ENCODE measurements around the gene ACTR5.

The ACTR5 gene

DNA sequence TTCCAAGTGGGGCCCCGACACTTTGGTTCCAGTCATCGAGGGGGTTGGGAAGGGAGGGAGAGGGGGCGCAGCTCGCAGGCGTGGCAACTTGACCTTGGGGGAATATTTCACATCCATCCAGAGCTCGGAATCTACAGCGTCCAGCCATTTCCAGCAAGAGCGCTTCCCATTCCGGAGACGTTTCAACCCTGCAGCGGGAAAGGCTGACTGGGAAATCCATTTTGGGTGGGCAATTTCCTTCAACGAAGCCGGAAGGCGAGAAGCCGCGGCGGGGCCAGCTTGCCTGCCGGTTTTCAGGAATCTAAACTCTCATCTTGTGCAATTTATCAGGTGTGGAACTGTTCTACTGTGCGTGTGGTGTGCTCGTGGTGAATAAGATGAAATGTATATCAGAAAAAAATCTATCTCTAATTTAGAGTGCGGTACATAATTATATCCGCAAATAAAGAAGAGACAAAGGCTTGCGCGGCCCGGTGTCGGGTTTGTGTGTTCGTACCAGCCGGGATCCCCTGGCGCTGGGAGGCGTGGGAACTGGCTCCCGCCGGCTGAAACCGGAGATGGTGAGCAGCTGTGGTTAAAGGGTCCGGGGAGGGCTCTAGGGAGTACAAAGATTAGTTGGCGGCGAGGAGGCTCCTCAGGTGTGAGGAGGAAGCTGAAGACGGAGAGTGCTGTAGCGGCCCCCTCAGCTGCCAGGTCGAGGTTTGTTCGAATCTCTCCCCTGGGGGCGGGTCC is 19.2 kb upstream of the ACTR5 start:
- in situ Hi-C loops (cut with MboI; ENCODE audit: low sequenced_read_pairs): no loop called here

DNA sequence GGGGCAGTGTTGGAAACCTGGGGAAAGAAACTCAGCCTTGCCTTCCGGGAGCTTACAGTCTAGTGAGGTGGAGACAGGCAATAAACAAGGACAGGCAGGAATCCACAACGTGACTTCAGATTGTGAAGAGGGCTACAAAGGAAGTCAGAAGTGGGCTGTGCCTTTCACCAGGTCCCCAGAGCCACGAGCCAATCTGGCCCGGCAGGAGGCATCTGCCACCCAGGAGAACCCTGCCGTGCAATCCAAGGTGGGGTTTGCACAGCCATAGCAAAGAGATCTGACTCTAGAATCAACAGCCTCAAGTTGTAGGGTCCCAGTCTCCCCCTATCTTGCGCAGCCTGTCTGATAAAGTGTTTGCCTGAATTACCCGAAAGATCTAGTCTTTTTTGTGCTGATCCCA is 18.5 kb upstream of the ACTR5 start:
- in situ Hi-C loops (cut with MboI; ENCODE audit: low sequenced_read_pairs): no loop called here

DNA sequence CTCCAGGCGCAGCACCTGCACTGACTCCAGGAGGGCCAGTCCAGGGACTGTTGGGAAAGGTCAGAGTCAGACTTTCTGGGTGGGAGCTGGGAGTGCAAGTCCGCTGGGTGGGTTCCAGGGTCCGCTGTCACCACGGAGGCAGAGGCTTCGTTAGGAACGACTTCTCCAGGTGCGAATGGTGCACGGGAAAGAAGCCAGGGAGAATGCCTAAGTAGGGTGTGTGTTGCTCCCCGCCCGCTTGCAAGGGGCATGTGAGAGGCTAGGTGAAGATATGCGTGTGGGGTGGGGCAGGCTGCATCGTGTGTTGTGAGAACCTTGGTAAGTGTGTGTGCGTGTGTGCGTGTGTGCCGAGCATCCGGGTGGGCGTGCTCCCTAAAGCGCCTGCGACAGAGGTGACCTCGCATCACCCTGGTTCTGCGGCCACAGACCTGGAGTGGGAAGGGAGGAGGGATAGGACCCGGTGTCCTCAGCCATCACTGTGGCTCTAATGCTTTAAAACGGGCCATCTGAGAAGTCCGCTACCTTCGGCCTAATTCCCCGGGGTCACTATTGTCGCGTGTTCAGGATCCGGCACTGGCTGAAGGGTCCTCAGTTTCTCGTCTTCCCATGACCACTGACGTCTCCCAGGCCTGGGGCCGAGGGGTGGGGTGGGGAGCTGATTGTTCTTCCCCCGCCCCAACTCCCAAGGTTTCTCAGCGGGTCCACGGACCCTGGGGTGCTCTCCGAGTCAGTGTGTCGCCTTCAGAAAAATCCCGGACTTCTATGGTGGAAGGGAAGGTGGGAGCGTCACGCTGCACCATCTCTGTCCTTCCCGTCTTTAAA is 17.9 kb upstream of the ACTR5 start:
- in situ Hi-C loops (cut with MboI; ENCODE audit: low sequenced_read_pairs): no loop called here

DNA sequence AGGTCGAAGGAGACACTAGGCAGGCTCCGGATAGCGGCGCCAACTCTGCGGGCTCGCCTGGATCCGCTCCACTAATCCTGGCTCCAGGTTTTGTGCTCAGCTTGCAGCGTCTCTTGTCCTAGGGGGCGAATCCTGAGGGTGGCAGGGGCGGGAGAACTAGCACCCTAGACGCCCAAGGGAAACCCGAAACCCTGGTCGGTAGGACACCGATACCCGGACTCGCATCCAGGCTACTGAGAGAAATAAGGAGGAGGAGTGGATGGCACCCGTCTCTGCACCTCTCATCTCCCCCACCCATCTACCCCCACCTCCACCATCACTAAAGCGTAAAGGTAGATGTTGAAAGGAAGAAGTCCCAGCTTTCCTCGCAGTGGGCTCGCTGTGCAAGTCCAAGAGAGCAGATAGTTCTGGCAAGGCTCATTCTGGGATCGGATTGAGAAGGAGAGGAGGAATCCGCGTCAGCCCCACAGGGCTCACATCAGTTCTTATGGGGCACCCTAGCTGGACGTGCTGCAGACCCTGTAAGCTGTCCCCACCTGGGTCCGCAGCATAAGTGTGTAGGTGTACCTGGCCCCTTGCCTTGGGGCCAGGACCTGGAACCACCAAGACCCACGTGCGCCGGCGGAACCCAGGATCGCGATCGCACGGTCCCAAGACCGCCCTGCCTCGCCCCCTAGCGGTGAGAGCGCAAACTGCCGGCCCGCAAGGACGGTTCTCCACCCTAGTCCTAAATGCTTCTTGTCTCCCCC is 17.1 kb upstream of the ACTR5 start:
- in situ Hi-C loops (cut with MboI; ENCODE audit: low sequenced_read_pairs): no loop called here

DNA sequence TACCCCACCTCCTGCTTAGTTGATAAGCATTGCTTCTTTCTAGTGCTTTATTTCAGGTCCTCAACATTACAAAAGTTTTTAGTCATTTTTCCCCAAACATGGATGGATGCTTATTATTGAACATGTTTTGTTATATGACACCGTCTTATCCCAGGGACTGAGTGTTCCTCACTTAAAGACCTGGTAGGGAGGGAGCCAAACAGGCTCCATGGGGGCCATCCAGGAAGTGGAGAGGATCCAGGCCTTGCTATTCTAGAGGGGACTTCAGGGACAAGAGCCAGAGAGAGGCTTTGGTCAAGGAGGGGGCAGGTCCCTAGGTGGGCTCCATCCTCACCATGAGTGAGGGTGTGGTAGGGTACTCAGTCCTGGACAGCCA is 16.5 kb upstream of the ACTR5 start:
- in situ Hi-C loops (cut with MboI; ENCODE audit: low sequenced_read_pairs): no loop called here

DNA sequence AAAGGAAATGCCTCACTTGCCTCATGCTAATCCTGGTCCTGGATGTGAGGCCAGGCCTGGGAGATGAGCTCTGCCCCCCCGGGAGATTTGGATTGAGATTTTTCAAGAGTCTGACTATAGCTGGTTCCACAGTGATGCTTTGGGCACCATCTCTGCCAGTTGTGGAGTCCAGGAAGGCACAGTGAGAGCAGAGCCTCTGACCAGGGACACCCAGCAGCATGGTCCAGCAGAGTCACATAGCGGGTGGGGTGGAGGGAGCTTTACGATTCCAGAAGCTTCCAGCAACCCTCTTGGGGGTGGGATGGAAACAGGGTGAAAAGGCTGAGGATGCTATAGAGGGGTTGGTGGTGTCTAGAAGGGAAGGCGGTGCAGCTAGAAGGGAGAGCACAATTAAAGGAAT is 15.3 kb upstream of the ACTR5 start:
- in situ Hi-C loops (cut with MboI; ENCODE audit: low sequenced_read_pairs): no loop called here

DNA sequence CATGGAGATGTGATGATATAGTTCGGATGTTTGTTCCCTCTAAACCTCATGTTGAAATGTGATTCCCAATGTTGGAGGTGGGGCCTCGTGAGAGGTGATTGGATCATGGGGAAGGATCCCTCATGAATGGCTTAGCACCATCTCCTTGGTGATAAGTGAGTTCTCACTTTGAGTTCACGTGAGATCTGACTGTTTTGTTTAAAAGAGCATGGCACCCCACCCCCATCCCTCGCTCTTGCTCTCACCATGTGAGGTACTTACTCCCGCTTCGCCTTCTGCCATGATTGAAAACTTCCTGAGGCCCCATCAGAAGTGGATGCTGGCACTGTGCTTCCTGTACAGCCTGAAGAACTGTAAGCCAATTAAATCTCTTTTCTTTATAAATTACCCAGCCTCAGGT is 13.1 kb upstream of the ACTR5 start:
- in situ Hi-C loops (cut with MboI; ENCODE audit: low sequenced_read_pairs): no loop called here

DNA sequence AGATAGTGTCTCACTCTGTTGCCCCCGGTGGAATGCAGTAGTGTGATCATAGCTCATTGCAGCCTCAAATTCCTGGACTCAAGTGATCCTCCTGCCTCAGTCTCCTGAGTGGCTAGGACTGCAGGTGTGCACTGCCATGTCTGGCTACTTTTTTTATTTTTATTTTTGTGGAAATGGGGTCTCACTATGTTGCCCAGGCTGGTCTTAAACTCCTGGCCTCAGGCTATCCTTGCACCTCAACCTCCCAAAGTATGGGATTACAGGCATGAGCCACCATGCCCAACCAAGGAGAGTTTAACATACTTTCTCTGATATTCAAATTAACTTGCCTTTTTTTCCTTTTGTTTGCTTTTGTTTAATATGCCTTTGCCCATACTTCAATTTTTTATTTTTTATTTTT is 10.4 kb upstream of the ACTR5 start:
- in situ Hi-C loops (cut with MboI; ENCODE audit: low sequenced_read_pairs): no loop called here

DNA sequence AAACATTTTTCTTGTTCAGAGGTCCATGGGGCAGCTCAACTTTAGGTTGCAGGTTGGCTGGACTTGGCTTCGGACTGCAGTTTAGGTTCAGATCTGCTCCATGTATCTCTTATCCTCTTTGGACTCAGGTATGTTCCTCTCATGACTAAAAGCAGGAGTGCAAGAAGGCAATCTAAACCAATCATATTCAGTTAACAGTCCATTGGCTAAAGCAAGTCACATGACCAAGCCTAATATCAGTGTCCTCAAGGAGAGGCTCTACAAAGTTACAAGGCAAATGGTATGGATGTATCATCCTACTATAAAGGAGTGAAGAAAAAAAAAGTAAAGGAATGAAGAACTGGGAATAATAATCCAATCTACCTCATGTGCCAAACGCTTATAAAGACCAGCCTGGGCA is 2.5 kb upstream of the ACTR5 start:
- in situ Hi-C loops (cut with MboI; ENCODE audit: low sequenced_read_pairs): no loop called here

DNA sequence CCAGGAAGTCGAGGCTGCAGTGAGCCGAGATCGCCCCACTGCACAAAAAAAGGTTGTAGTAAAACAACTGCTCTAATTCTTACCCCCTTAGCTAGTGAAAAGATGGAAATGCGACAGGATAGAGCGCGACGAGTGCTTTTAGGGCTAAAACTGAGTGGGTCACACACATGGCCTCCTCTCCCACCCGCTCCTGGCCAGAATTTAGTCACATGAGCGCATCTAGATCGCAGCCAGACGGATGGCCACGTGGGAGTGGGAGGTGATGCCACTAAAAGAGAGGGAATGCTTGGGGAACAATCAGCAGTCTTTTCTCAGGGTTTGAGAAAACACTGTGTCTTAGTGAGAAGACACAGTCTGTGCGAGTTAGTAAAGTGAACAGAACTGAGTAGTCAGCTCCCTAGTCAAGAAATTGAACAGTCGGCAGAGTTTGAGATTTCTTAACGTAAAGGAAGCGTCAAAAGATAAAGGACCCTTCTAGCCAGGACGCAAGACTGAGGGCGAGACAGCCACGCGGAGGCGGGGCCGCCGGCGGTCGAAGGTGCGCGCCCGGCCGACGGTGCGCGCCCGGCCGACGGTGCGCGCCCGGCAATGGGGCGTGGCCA is 664 bp upstream of the ACTR5 start:
- in situ Hi-C loops (cut with MboI; ENCODE audit: low sequenced_read_pairs): no loop called here

DNA sequence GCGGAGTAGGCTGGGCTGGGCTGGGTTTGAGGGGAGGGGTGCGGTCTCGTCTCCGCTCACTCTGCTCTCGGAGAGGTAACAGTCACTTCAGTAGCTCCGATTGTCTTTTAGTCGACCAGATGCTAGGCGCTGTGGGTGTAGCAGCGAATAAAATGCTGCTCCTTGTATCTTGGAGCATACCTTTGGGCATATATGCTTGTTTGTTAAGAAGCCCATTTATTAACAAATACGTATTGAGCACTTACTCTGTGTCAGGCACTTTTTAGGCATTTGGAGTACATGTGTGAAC is 545 bp downstream of the ACTR5 start:
- in situ Hi-C loops (cut with MboI; ENCODE audit: low sequenced_read_pairs): no loop called here

DNA sequence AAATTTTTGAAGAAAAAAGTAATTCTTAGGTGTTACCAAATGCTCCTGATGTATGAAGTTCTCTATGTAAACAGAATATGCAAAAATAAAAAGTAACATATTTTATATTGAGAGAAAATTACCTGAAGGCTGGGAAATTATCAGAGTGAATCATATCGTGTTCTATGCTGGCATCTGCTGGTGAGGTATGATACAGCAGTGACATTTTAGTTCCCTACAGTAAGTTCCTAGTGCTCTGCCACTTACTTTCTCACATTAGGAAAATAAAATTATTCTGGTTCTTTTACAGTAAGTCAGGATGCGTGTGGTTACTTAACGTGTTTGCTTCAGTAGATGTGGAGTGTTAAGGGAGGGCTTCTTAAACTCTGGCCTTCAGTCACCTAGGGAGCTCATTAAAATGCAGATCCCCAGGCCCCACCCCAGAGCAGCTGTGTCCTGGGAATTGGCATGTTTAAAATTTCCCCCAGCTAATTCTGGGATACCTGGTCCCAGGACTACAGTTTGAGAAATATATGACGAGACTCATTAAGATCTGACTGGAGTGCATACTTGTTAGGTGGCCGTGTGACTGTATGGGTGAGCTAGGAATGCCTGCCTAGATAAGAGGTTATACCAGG is 3.2 kb downstream of the ACTR5 start:
- in situ Hi-C loops (cut with MboI; ENCODE audit: low sequenced_read_pairs): loop anchor here (10.0 kb wide), 1 partner anchor 107 kb away; no protein-coding TSS in a partner anchor

DNA sequence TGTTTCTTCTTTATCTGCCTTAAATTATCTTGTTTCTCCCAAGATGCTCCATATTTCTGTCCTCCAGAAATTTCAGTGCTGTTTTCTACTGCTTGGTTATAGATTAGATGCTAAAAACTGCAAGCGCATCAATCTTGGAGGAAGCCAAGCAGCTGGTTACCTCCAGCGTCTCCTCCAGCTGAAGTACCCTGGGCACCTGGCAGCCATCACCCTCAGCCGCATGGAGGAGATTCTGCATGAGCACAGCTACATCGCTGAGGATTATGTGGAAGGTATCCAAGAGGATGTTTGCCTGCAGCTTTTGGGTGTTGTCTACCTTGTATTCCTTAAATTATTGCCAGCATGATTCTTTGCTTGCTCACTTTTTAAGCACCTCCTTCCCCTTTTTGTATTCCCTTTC is 3.8 kb downstream of the ACTR5 start:
- in situ Hi-C loops (cut with MboI; ENCODE audit: low sequenced_read_pairs): loop anchor here (10.0 kb wide), 1 partner anchor 107 kb away; no protein-coding TSS in a partner anchor

DNA sequence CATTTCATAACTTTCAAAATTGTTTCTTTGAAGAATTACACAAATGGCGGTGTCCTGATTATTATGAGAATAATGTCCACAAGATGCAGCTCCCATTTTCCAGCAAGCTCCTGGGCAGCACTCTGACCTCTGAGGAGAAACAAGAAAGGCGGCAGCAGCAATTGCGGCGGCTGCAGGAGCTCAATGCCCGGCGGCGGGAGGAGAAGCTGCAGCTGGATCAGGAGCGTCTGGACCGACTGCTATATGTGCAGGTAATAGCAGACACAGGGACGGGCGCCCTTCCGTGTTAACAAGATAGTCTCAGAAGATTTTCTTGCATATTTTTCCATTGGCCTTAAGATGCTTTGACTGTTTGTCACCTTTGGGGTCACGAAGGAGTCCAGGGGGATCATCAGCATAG is 6.7 kb downstream of the ACTR5 start:
- in situ Hi-C loops (cut with MboI; ENCODE audit: low sequenced_read_pairs): loop anchor here (10.0 kb wide), 1 partner anchor 110 kb away; no protein-coding TSS in a partner anchor

DNA sequence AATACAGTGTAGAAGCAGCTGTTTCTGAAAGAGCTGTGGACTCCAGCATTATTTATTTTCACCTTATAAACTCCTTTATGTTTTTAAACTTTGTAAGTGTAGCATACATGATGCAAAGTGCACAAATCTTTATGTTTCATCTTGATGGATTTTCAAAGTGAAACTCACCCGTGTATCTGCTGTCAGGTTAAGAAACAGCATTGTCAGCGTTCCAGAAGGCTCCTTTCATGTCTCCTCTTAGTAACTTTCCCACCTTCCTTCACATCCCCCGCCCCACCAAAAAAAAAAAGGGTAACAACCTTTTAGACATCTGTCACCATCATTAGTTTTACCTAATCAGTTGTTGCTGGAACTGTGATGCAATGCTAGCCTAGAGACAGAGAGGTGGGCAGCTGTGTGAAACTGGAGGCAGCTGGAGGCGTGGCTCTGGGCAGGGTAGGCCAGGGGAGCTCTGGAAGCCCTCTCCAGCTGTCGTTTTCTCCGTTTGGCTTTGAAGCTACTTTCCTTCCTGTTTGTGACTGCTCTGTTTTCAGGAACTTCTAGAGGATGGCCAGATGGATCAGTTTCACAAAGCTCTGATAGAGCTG is 7.2 kb downstream of the ACTR5 start:
- in situ Hi-C loops (cut with MboI; ENCODE audit: low sequenced_read_pairs): loop anchor here (10.0 kb wide), 1 partner anchor 111 kb away; no protein-coding TSS in a partner anchor

DNA sequence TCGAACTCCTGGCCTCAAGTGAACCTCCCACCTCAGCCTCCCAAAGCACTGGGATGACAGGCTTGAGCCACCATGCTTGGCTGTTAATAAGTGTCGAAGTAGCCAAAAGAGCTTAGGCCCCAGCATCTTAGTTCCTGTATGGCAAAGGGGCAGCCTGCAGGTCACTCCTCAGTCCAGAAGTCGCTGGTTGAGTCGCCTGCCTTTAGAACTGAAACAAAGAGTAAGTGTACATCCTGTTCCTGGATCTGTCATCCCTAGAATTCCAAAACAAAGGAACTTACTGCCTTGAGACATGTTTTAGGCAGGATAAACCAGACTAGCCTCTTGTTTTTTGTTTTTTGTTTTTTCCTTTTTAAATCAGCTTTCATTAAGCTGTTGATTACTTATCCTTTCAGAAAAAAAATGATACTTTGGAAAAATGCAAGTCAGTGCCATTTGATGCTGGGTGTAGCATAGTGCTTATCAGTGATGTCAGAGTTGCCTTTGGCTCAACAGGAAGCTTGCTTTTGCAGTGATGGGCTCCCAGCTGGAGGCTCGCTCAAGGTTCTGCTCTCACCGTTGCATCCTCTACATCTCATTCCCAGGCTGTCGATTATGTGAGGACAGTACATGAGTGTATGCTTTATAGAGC is 9.0 kb downstream of the ACTR5 start:
- in situ Hi-C loops (cut with MboI; ENCODE audit: low sequenced_read_pairs): loop anchor here (10.0 kb wide), 1 partner anchor 112 kb away; no protein-coding TSS in a partner anchor

DNA sequence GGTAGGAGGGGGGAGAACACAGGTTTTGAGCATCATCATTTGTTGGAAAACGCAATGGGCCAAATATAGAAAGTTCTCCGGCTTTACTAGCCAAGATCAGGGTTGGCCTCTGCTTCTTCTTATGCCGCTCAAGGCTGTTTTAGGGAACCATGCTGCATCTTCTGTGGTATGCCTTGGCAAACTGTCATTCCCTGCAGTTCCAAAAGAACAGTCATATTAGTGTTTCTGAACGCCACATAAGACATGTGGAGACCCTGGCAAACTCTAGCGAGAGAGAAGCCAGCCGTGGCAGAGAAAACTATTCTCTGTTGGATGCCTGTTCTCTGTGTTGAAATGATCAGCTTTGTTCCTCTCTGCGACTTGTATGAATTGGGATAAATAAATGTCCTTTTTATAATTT is 10.8 kb downstream of the ACTR5 start:
- in situ Hi-C loops (cut with MboI; ENCODE audit: low sequenced_read_pairs): loop anchor here (10.0 kb wide), 1 partner anchor 114 kb away; no protein-coding TSS in a partner anchor

DNA sequence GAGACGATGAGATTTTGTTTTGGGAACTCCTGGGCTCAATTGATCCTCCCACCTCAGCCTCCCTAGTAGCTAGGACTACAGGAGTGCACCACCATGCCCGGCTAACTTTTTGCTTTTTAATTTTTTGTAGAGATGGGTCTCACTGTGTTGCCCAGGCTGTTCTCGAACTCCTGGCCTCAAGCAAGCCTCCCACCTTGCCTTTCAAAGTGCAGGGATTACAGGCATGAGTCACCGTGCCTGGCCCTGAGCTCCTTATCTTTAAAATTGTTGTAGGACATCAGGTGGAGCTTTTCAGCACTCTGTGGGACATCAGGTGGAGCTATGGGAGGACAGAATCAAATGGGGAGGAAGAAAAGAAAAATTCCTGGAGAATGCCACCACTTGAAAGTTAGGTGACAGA is 12.7 kb downstream of the ACTR5 start:
- in situ Hi-C loops (cut with MboI; ENCODE audit: low sequenced_read_pairs): no loop called here

DNA sequence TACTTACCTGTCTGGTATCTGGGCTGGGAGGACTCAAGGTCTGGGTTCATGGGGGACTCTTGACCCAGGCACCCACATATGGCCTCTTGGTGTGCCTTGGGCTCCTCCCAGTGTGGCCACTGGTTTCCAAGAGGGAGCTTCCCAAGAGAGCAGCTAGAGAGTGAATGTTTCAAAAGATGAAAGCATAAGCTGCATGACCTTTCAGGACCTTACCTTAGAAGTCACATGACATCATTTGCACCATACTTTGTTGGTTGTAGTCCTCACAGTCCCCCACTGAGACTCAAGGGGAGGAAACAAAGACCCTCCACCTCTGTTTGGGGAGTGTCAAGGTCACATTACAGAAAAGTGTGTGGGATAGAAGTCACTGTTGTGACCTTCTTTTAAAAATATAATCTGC is 13.9 kb downstream of the ACTR5 start:
- in situ Hi-C loops (cut with MboI; ENCODE audit: low sequenced_read_pairs): no loop called here

DNA sequence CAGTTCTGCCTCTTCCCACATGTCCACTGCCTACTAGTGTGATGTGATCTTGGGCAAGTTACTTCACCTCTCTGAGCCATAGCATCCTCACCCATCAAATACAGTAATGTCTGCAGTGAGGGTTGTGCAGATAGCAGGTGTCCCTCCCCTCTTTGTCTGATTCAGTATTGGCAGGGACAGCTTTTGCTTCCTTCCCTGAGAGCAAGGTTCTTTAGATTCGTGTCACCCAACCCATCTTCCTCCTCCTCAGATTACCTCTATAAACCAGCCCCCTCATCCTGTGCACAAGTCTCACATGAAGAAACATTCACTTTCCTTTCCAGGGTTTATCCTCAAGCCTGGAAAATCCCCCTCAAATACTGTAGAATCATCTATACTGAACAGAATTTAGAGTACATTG is 15.4 kb downstream of the ACTR5 start:
- in situ Hi-C loops (cut with MboI; ENCODE audit: low sequenced_read_pairs): no loop called here

All from HL-60/S4 (cell line).